CD8-positive, alpha-beta memory T cell (primary cell): Measurements from ENCODE around the gene LDLRAD4. TPM values are rescaled to one million over a fixed set of nuclear protein-coding genes. Genes with fewer than 3 reads are reported as not detected.
A peak's percentile ranks its signal among the peaks of the same experiment; 100 is the strongest.

Source experiments
- CTCF ChIA-PET: fragments of 350-600 bp; sonication (Branson Sonifier 250); formaldehyde crosslinking; loops from one replicate; lab custom pipeline; 2021; ENCODE audit warnings: antibody characterized with exemption; lab: Charles Lee
- POLR2A ChIA-PET: fragments of 350-600 bp; sonication (Branson Sonifier 250); formaldehyde crosslinking; loops from one replicate; lab custom pipeline; 2021; ENCODE audit warnings: antibody characterized with exemption; lab: Charles Lee
- DNase-seq, 5 donors: peaks; one replicate each; pipeline versions ENCODE4 v3.0.0 to v3.0.0-alpha.2; 2020 to 2022; ENCODE audit warnings: mixed read lengths in 1 of 5
- H3K27ac ChIP-seq: one replicate; pipeline ENCODE4 v1.7.0; 2013; ENCODE audit warnings: low read depth, mild to moderate bottlenecking, low read length, moderate library complexity
- H3K27me3 ChIP-seq: 2 replicates; pipeline ENCODE4 v1.7.0; 2013; ENCODE audit warnings: low read length, mild to moderate bottlenecking; ENCODE audit not compliant: insufficient read depth, poor library complexity, severe bottlenecking
- H3K36me3 ChIP-seq: 2 replicates; pipeline ENCODE4 v1.7.0; 2013; ENCODE audit warnings: mild to moderate bottlenecking, low read length, moderate library complexity; ENCODE audit not compliant: insufficient read depth
- H3K4me1 ChIP-seq: 2 replicates; pipeline ENCODE4 v1.7.0; 2013; ENCODE audit warnings: mild to moderate bottlenecking, low read length, moderate library complexity; ENCODE audit not compliant: insufficient read depth
- H3K4me3 ChIP-seq: 2 replicates; pipeline ENCODE4 v1.7.0; 2013; ENCODE audit warnings: mild to moderate bottlenecking, low read length
- H3K9me3 ChIP-seq: 2 replicates; pipeline ENCODE4 v1.7.0; 2013; ENCODE audit warnings: mild to moderate bottlenecking, low read length
- H3K27ac Mint-ChIP-seq, 8 donors: one replicate each; pipeline ENCODE4 v1.8.0; 2020 to 2021; ENCODE audit warnings: mixed read lengths in 8 of 8, mild to moderate bottlenecking in 6 of 8, inconsistent platforms in 3 of 8, moderate library complexity in 3 of 8
- H3K27me3 Mint-ChIP-seq, 2 donors: one replicate each; pipeline ENCODE4 v1.8.0; 2020 to 2021; ENCODE audit warnings: mixed read lengths in 2 of 2, mild to moderate bottlenecking in 1 of 2, moderate library complexity in 1 of 2
- H3K36me3 Mint-ChIP-seq, 3 donors: one replicate each; pipeline ENCODE4 v1.8.0; 2020 to 2021; ENCODE audit warnings: mixed read lengths in 3 of 3, inconsistent platforms in 1 of 3, mild to moderate bottlenecking in 1 of 3
- H3K4me1 Mint-ChIP-seq, 3 donors: one replicate each; pipeline ENCODE4 v1.8.0; 2020 to 2021; ENCODE audit warnings: mixed read lengths in 3 of 3, inconsistent platforms in 1 of 3, mild to moderate bottlenecking in 1 of 3
- H3K4me3 Mint-ChIP-seq, 7 donors: one replicate each; pipeline ENCODE4 v1.8.0; 2020 to 2021; ENCODE audit warnings: mixed read lengths in 7 of 7, mild to moderate bottlenecking in 6 of 7, moderate library complexity in 4 of 7, inconsistent platforms in 2 of 7
- H3K9me3 Mint-ChIP-seq, 5 donors: one replicate each; pipeline ENCODE4 v1.8.0; 2020 to 2022; ENCODE audit warnings: mixed read lengths in 5 of 5, mild to moderate bottlenecking in 3 of 5, moderate library complexity in 2 of 5, inconsistent platforms in 1 of 5
- polyA plus RNA-seq: library from polyadenylated mRNA; unstranded; fragments of 300-500 nt; fragmentation: Illumina TruSeq; gene quantifications from one replicate; pipeline ENCODE4 v1.2.3, GENCODE V29; 2021
- total RNA-seq, 2 experiments: library from RNA; stranded (reverse); gene quantifications; one replicate each; pipeline ENCODE4 v1.2.3, GENCODE V29; 2021

Gene LDLRAD4
- total and polyA plus RNA-seq, 3 experiments from 2014 or later: 8.1 to 30.4 (median 27.3) TPM

DNA sequence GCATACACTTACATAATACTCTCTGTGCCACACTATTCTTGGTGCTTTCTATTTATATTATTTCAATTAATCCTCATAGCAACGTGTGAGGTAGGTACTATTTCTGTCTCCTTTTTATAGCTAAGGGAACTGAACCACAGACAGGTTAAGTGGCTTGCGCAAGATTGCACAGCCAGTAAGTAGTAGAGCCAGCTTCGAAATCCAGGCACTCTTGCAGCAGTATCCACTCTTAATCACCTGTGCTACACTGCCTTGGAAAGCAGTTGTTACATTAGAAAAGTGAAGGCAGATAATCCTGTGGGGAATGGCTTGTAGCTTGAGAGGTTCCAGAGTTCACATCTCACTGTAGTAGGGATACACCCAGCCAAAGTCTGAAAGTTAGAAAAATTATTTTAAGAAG lies 198.3 kb downstream of the LDLRAD4 start:
- H3K36me3 ChIP-seq: no peaks in the 10 kb centered on the region
- no peak for DNase-seq
- Mint-ChIP-seq H3K27ac (no peak overlapping the region), H3K4me1 (peaks cover 0 to 5% (median 0%) of the 10 kb centered on the region in 3 donors), H3K9me3 (peaks cover 0 to 6% (median 5%) of the 10 kb centered on the region in 5 donors), H3K27me3 (peaks cover 0 to 3% of the 10 kb centered on the region in 2 donors), H3K36me3 (peaks cover 0 to 8% (median 0%) of the 10 kb centered on the region in 3 donors), H3K4me3 (no peak overlapping the region)
- POLR2A ChIA-PET: no interaction called here
- no peak overlapping the region for H3K27ac ChIP-seq
- H3K9me3 ChIP-seq: no peaks in the 10 kb centered on the region
- no peaks in the 10 kb centered on the region for H3K27me3 ChIP-seq
- H3K4me3 ChIP-seq: no peak overlapping the region
- H3K4me1 ChIP-seq: no peaks in the 10 kb centered on the region
- CTCF ChIA-PET: no interaction called here

DNA sequence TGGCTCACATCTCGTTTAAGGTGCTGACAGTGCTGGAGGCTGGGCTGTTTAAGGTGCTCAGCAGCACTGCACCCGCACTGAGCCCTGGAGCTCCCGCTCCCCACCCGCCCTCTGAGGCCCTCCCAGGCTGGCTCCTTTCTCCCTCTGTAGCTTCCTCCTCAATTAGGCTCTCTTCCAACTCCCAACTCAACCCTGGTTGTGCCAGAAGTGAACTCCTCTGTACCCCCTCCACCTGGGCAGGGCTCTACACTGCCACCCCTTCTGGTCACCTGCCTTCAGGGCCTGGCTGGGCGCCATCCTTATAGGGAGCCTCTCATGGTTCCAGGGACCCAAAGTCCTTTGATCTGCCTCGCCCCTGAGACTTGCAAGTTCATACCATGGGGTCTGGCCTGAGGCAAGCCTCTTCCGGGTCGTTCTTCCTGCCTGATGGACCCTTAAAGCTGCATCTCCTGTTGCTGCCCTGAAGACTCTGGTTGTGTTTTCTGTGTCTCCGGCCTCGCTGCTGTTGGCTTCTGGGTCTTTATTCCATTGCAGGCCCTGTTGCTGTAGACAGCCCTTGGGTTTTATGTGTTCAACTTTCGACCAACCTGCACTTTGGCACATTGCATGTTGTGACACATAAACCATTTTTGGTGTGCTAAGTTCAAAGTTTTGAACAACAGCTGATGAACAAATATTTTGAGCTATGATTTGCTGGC lies 199.6 kb downstream of the LDLRAD4 start:
- Mint-ChIP-seq H3K36me3 (no peaks in the 10 kb centered on the region), H3K4me3 (no peak overlapping the region), H3K4me1 (peaks cover 0 to 5% (median 0%) of the 10 kb centered on the region in 3 donors), H3K27me3 (peaks cover 0 to 3% of the 10 kb centered on the region in 2 donors), H3K9me3 (no peaks in the 10 kb centered on the region), H3K27ac (no peak overlapping the region)
- Histone ChIP-seq H3K4me3 (no peak overlapping the region), H3K36me3 (no peaks in the 10 kb centered on the region), H3K4me1 (no peaks in the 10 kb centered on the region), H3K9me3 (no peaks in the 10 kb centered on the region), H3K27ac (no peak overlapping the region), H3K27me3 (no peaks in the 10 kb centered on the region)
- ChIA-PET POLR2A (no interaction called here), CTCF (no interaction called here)
- no peak for DNase-seq

DNA sequence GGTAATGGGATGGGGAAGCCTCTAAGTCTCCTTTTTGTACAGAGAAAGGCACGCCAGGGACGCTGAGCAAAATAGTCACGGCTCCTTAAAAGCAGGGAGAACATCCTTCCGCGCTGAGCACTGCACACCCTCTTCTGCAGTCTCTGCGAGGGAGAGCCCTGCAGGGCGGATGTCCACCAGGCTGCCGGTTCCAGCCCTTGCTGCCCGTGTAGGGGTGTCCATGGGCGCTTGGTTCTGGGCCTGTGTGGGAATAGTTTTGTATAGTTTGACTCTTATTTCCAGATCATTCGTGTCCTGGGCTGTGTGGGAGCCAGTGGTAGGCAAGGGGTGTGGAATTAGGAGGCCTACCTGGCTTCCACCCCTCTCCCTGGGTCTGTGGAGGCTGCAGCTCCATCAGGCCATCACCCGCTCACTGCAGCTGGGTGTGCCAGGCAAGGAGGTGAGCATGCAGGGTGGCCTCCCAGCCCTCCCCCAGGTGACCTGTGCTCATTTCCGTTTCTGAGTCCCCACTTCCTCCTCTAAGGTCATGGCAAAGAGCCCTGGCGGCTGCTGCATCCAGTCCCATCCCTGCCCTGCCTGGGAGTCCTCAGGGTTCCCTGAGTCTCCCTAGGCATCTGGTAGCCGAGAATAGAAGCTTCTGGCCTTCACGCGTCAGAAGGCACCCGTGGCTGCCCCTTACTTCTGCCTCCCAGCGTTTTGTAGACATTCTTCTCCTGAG lies 202.6 kb downstream of the LDLRAD4 start:
- DNase-seq: no peak
- no peaks in the 10 kb centered on the region for H3K9me3 ChIP-seq
- peaks cover 0 to 1% of the 10 kb centered on the region in 2 donors for H3K27me3 Mint-ChIP-seq
- no peak overlapping the region for H3K4me3 ChIP-seq
- H3K27ac ChIP-seq: no peak overlapping the region
- H3K36me3 ChIP-seq: no peaks in the 10 kb centered on the region
- no peak overlapping the region for H3K4me3 Mint-ChIP-seq
- peaks cover 0 to 7% (median 0%) of the 10 kb centered on the region in 3 donors for H3K4me1 Mint-ChIP-seq
- CTCF ChIA-PET: interaction anchor here (0.8 to 1.8 kb wide), 2 partner anchors 9 to 12 kb away, joined by 3 read pairs; no protein-coding TSS in a partner anchor
- no peaks in the 10 kb centered on the region for H3K9me3 Mint-ChIP-seq
- no peaks in the 10 kb centered on the region for H3K36me3 Mint-ChIP-seq
- POLR2A ChIA-PET: no interaction called here
- H3K27ac Mint-ChIP-seq: peak overlapping the region in 2 of 8 donors; percentile 47 to 75
- H3K4me1 ChIP-seq: no peaks in the 10 kb centered on the region
- H3K27me3 ChIP-seq: no peaks in the 10 kb centered on the region

- no peak for DNase-seq
- Histone ChIP-seq H3K27me3 (no peaks in the 10 kb centered on the region), H3K9me3 (no peaks in the 10 kb centered on the region), H3K27ac (no peak overlapping the region), H3K4me1 (no peaks in the 10 kb centered on the region), H3K36me3 (no peaks in the 10 kb centered on the region), H3K4me3 (no peak overlapping the region)
- ChIA-PET CTCF (interaction anchor here (1.8 kb wide), 1 partner anchor 10 kb away, joined by 3 read pairs; no protein-coding TSS in a partner anchor), POLR2A (no interaction called here)
- H3K4me1 Mint-ChIP-seq: peaks cover 0 to 5% (median 0%) of the 10 kb centered on the region in 3 donors
- peak overlapping the region in 1 of 8 donors; percentile 29 for H3K27ac Mint-ChIP-seq
- peaks cover 0 to 1% of the 10 kb centered on the region in 2 donors for H3K27me3 Mint-ChIP-seq
- no peak overlapping the region for H3K4me3 Mint-ChIP-seq
- H3K36me3 Mint-ChIP-seq: no peaks in the 10 kb centered on the region
- no peaks in the 10 kb centered on the region for H3K9me3 Mint-ChIP-seq
These were observed 204.1 kb downstream of the LDLRAD4 start for GRCh38 chr18:13422541-13423147.

GRCh38 chr18:13423352-13423751 lies 204.8 kb downstream of the LDLRAD4 start:
- Histone ChIP-seq H3K36me3 (no peaks in the 10 kb centered on the region), H3K4me1 (no peaks in the 10 kb centered on the region), H3K9me3 (no peaks in the 10 kb centered on the region), H3K27ac (no peak overlapping the region), H3K4me3 (no peak overlapping the region), H3K27me3 (no peaks in the 10 kb centered on the region)
- DNase-seq: no peak
- ChIA-PET POLR2A (no interaction called here), CTCF (no interaction called here)
- Mint-ChIP-seq H3K27me3 (peaks cover 0 to 1% of the 10 kb centered on the region in 2 donors), H3K4me1 (peaks cover 0 to 5% (median 0%) of the 10 kb centered on the region in 3 donors), H3K27ac (no peak overlapping the region), H3K4me3 (no peak overlapping the region), H3K9me3 (no peaks in the 10 kb centered on the region), H3K36me3 (no peaks in the 10 kb centered on the region)

GRCh38 chr18:13424363-13424762 lies 205.8 kb downstream of the LDLRAD4 start:
- ChIA-PET CTCF (no interaction called here), POLR2A (no interaction called here)
- Histone ChIP-seq H3K36me3 (no peaks in the 10 kb centered on the region), H3K27me3 (no peaks in the 10 kb centered on the region), H3K4me3 (no peak overlapping the region), H3K9me3 (no peaks in the 10 kb centered on the region), H3K27ac (no peak overlapping the region), H3K4me1 (no peaks in the 10 kb centered on the region)
- DNase-seq: no peak
- Mint-ChIP-seq H3K4me1 (peaks cover 0 to 5% (median 0%) of the 10 kb centered on the region in 3 donors), H3K9me3 (no peaks in the 10 kb centered on the region), H3K4me3 (no peak overlapping the region), H3K27ac (peak overlapping the region in 2 of 8 donors; percentile 25 to 55), H3K36me3 (no peaks in the 10 kb centered on the region), H3K27me3 (peaks cover 0 to 1% of the 10 kb centered on the region in 2 donors)

- H3K27me3 ChIP-seq: no peaks in the 10 kb centered on the region
- DNase-seq: no peak
- ChIA-PET POLR2A (no interaction called here), CTCF (no interaction called here)
- Mint-ChIP-seq H3K27me3 (no peaks in the 10 kb centered on the region), H3K27ac (peak overlapping the region in 2 of 8 donors; percentile 20 to 69), H3K4me3 (no peak overlapping the region), H3K4me1 (peaks cover 0 to 5% (median 0%) of the 10 kb centered on the region in 3 donors), H3K36me3 (no peaks in the 10 kb centered on the region), H3K9me3 (no peaks in the 10 kb centered on the region)
- H3K4me1 ChIP-seq: no peaks in the 10 kb centered on the region
- no peak overlapping the region for H3K4me3 ChIP-seq
- H3K36me3 ChIP-seq: no peaks in the 10 kb centered on the region
- H3K27ac ChIP-seq: no peak overlapping the region
- no peaks in the 10 kb centered on the region for H3K9me3 ChIP-seq
These were observed 207.0 kb downstream of the LDLRAD4 start for GRCh38 chr18:13425357-13426091.
